Lower lobe of right lung (tissue), 2 donors: ENCODE measurements around the gene OR2V1. TPM values are rescaled to one million over a fixed set of nuclear protein-coding genes. Genes with fewer than 3 reads are reported as not detected.

ENCODE experiments used
- ATAC-seq, 2 donors: fragments of 200-7000 bp; cut with Tn5 transposase; one replicate each; pipeline ENCODE4 v1.9.1; 2020 to 2022; ENCODE audit warnings: mild to moderate bottlenecking in 2 of 2, moderate library complexity in 2 of 2
- DNase-seq: peaks from one replicate; pipeline ENCODE4 v3.0.0-alpha.2; 2020
- H3K27ac ChIP-seq: fragments of 200-600 bp; one replicate; pipeline ENCODE4 v1.8.0; 2022
- H3K27me3 ChIP-seq: fragments of 200-600 bp; one replicate; pipeline ENCODE4 v1.8.0; 2022; ENCODE audit warnings: low read depth
- H3K36me3 ChIP-seq: fragments of 200-600 bp; one replicate; pipeline ENCODE4 v1.8.0; 2022; ENCODE audit warnings: mild to moderate bottlenecking
- H3K4me1 ChIP-seq: fragments of 200-600 bp; one replicate; pipeline ENCODE4 v1.8.0; 2022
- H3K4me3 ChIP-seq: fragments of 200-600 bp; one replicate; pipeline ENCODE4 v1.8.0; 2022; ENCODE audit warnings: mild to moderate bottlenecking
- H3K9me3 ChIP-seq: fragments of 200-600 bp; one replicate; pipeline ENCODE4 v1.8.0; 2022
- CTCF ChIP-seq: fragments of 200-600 bp; IDR thresholded peaks from one replicate; pipeline ENCODE4 v1.8.0; 2022; ENCODE audit warnings: antibody characterized with exemption, mild to moderate bottlenecking
- intact Hi-C: fragments of 100-400 bp; cut with DNase I; formaldehyde crosslinking; loops from one replicate; pipeline ENCODE4 v1.11.0; 2022
- total RNA-seq: library from RNA; stranded (reverse); fragmentation: NEBNext Ultra II Directional; extraction: Animal tissue kit (Norgen Biotek cat#: 25700); gene quantifications from one replicate; pipeline ENCODE4 v1.2.1, GENCODE V29; 2021
- donor health status: DM: no; HTN: yes; CAD: no; lungs with severe emphysema.

The OR2V1 gene
- total RNA-seq, 1 donor from 2014 or later, result not detected

GRCh38 chr5:181129601-181130000 lies 1.4 kb downstream of the OR2V1 start:
- H3K4me3 ChIP-seq, result no peak overlapping the region
- ATAC-seq, result no peak
- H3K27me3 ChIP-seq, result peaks cover 10% of the 10 kb centered on the region
- no peaks in the 10 kb centered on the region for H3K36me3 ChIP-seq
- TF ChIP-seq CTCF, result no peak
- no peaks in the 10 kb centered on the region for H3K4me1 ChIP-seq
- H3K27ac ChIP-seq, result no peak overlapping the region
- H3K9me3 ChIP-seq, result no peaks in the 10 kb centered on the region
- DNase-seq, result no peak
- intact Hi-C loops, result no loop called here

- Histone ChIP-seq H3K36me3 (no peaks in the 10 kb centered on the region), H3K9me3 (no peaks in the 10 kb centered on the region), H3K4me3 (no peak overlapping the region), H3K27me3 (peaks cover 10% of the 10 kb centered on the region), H3K27ac (no peak overlapping the region), H3K4me1 (no peaks in the 10 kb centered on the region)
- ATAC-seq (no peak), DNase-seq (no peak)
- intact Hi-C loops, result no loop called here
- TF ChIP-seq CTCF, result no peak
Measured at GRCh38 chr5:181127907-181128626, 2.9 kb downstream of the OR2V1 start.

- no peak for TF ChIP-seq CTCF
- ATAC-seq (no peak), DNase-seq (no peak)
- Histone ChIP-seq H3K4me1 (no peaks in the 10 kb centered on the region), H3K27me3 (peaks cover 10% of the 10 kb centered on the region), H3K27ac (no peak overlapping the region), H3K36me3 (no peaks in the 10 kb centered on the region), H3K9me3 (no peaks in the 10 kb centered on the region), H3K4me3 (no peak overlapping the region)
- intact Hi-C loops, result no loop called here
Measured at GRCh38 chr5:181127456-181127855, 3.5 kb downstream of the OR2V1 start.

- TF ChIP-seq CTCF, result no peak
- no peaks in the 10 kb centered on the region for H3K9me3 ChIP-seq
- DNase-seq, result no peak
- no peak overlapping the region for H3K4me3 ChIP-seq
- no peaks in the 10 kb centered on the region for H3K4me1 ChIP-seq
- H3K27ac ChIP-seq, result no peak overlapping the region
- H3K36me3 ChIP-seq, result no peaks in the 10 kb centered on the region
- peaks cover 10% of the 10 kb centered on the region for H3K27me3 ChIP-seq
- intact Hi-C loops, result no loop called here
- ATAC-seq, result no peak
Measured at GRCh38 chr5:181126841-181127240, 4.1 kb downstream of the OR2V1 start.

- Histone ChIP-seq H3K4me1 (no peaks in the 10 kb centered on the region), H3K27me3 (peaks cover 10% of the 10 kb centered on the region), H3K27ac (no peak overlapping the region), H3K9me3 (no peaks in the 10 kb centered on the region), H3K36me3 (no peaks in the 10 kb centered on the region), H3K4me3 (no peak overlapping the region)
- ATAC-seq (no peak), DNase-seq (no peak)
- TF ChIP-seq CTCF, result no peak
- intact Hi-C loops, result no loop called here
Measured at GRCh38 chr5:181124526-181124925, 6.4 kb downstream of the OR2V1 start.
